Embryonic facial prominence (tissue), 1 donor: ENCODE results near the gene FAM98C.
"Not testable (repeated sequence)": the region's sequence is repeated elsewhere in the genome, so short reads cannot be mapped to it uniquely, and the experiment has no call there.

Experiments
- DNase-seq: peaks from one replicate; pipeline ENCODE4 v3.0.0-alpha.2; 2016; ENCODE audit errors: extremely low spot score

FAM98C gene

GRCh38 chr19:38395381-38396114, 7.3 kb upstream of the FAM98C start:
- no peak for DNase-seq

DNA sequence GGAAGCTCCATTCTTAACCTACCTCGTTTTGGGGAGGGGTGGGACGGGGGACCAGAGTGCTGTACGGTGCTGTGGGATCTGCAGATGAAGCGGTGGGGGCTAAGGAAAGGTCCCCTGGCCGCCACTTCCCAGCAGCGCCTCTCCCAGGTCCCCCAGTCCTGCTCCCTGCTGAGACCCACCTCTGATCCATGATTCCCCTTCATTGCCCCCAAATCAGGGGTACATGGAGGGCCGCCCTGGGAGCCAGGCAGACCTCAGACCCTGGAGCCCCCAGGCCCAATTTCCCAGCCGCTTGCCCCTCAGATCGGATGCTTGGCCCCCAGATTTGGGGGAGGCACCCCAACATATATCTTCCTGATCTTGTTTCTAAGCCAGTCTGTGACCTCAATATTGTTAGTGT, 3.8 kb upstream of the FAM98C start:
- DNase-seq = no peak

DNA sequence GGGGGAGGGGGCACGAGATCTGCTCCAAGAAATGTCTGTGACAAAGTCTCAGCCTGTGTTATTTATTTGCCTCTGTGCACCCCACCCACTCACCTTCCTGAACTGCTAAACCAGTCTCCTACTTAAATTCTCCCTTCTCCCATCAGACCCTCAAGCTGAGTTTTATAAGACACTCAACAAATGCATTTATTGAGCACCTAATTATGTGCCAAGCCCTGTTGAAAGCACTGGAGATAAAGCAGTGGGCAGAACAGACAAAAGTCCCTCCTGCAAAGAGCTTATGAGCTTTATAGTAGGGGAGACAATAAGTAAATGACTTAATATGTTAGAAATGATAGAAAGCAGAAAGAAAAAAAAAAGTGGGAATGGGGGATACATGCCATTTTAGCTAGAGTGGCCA, 3.4 kb upstream of the FAM98C start:
- DNase-seq = no peak

GRCh38 chr19:38400361-38400760, 2.5 kb upstream of the FAM98C start:
- DNase-seq = no peak

DNA sequence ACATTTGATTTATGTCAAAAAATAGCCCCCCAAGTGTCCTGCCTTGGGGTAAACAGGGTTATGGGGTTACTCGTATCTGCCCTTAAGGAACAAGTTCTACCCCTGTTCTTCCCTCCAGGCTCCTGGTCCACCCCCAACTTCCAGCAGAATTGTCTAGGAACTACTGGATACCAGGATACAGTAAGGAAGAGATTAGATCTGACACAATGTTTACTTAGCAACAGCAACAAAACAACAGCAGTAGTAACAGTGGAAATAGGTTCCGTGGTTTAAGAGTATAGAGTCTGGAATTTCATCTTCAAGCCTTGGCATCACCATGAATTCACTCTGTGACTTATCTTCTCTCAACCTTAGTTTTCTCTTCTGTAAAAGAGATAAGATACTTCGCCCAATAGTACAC, 1.7 kb upstream of the FAM98C start:
- DNase-seq = no peak

DNA sequence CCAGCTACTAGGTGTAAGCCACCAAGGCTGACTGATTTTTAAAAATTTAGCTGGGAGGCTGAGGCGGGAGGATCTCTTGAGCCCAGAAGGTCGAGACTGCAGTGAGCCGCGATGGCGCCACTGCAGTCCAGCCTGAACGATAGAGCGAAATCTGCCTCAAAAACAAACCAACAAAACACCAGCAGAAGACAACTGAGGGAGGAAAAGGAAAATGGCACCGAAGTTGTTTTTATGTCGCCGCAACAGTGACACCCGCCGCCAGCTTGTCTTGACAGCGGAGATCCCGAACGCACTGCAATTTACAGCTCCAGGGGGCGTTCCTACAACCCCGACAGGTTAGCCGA, 298 bp upstream of the FAM98C start:
- no peak for DNase-seq

DNA sequence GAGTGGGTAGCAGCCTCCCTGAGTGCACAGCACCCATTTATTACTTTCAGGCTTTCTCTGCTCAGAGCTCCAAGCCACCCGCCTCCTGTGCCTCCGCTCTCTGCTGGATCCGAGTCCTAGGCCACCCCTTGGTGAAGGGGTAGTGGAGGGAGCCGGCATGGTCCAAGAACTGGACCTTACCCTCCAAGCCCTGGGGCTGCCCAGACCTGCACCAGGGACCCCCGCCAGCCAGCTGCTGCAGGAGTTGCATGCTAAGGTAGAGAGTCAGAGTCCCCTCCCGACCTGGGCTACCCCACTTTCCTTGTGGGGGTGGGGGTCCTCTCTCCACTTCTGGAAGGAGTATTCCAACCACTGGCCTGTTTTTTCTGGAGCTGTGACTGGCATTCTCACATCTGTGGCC, 2.0 kb downstream of the FAM98C start:
- no peak for DNase-seq

- DNase-seq = no peak
Measured at GRCh38 chr19:38405276-38405675, 2.4 kb downstream of the FAM98C start.

- no peak for DNase-seq
Measured at GRCh38 chr19:38409631-38410133, 6.8 kb downstream of the FAM98C start.

DNA sequence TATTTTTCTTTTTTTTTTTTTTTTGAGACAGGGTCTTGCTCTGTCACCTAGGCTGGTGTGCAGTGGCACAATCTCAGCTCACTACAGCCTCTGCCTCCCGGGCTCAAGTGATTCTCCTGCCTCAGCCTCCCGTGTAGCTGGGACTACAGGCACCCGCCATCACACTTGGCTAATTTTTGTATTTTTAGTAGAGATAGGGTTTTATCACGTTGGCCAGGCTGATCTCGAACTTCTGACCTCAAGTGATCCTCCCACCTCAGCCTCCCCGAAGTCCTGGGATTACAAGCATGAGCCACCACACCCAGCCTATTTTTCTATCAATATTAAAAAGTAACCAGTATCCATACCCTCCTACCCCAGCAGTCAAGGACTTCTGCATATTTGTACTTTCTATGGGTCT, 7.5 kb downstream of the FAM98C start:
- DNase-seq = not testable (repeated sequence)

- DNase-seq = no peak
Measured at GRCh38 chr19:38411041-38411712, 8.3 kb downstream of the FAM98C start.

- DNase-seq = not testable (repeated sequence)
Measured at GRCh38 chr19:38411898-38412297, 9.0 kb downstream of the FAM98C start.

DNA sequence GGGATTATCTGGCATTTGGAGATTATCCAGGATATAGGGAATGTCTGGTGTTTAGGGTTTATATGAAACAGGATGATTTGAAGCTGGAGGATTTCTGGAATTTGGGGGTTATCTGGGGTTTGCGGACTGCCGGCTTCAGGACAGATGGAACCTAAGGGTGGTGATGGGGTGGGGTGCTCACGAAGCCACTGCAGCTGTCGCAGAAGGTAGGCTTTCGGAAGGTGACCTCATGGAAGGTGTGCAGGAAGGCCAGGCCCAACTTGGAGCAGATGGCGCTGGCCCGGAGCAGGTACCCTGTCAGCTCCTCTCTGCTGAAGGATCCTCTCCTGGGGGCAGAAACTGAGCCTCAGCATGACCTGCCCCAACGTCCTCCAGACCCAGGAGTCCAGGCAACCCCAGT, 9.6 kb downstream of the FAM98C start:
- DNase-seq = no peak

DNA sequence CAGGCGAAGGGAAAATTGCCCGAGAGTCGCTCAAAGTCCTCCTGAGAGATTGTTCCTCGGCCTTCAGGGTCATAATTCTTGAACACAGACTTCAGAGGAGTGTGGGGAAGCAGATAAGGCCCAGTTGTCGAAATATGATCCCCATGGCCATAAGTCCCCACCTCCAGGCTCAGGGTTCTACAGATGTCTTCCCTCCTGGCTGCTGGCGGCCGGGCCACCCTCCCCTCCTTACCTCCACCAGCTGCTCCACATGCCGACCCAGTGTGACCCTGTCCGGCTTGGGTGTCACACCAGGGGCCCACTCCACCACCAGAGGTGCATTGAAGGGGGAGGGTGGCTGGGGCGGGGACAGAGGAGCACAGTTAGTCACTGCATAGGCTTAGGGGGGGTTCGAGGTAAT, 10.1 kb downstream of the FAM98C start:
- no peak for DNase-seq

DNA sequence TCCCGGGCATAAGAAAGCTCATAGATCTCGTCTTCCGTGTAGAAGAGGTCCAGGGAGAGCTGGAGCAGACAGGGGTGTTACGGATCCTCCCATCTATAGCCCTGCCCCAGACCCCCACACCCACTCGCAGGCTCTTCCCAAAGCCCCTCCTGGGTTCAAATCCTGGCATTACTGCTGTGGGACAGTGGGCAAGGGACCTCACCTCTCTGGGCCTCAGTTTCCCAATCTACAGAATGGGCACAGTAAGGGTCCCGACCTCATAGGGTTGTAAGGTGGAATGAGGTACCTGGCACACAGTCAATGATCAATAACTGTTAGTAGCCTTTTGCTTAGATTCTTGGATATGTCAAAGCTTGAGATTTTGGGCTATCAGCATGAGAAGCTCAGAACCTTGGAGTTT, 10.5 kb downstream of the FAM98C start:
- no peak for DNase-seq

DNA sequence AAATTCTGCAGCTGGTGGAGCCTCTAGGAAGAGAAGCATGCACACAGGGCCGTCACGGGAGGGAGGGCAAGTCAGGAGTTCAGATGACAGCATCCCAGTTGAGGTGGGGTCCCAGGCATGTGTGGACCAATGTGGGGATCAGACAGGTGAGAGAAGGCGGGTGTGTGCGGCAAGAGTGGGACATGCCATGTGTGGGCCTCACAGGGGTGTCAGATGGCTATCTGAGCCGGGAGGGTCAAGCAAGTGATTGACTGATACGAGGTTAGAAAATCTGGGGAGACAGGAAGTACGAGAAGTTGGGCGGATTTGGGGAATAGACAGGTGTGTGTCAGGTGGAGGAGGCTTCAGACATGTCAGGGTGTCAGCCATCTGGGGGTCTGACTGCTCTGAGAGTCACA, 14.3 kb downstream of the FAM98C start:
- no peak for DNase-seq

DNA sequence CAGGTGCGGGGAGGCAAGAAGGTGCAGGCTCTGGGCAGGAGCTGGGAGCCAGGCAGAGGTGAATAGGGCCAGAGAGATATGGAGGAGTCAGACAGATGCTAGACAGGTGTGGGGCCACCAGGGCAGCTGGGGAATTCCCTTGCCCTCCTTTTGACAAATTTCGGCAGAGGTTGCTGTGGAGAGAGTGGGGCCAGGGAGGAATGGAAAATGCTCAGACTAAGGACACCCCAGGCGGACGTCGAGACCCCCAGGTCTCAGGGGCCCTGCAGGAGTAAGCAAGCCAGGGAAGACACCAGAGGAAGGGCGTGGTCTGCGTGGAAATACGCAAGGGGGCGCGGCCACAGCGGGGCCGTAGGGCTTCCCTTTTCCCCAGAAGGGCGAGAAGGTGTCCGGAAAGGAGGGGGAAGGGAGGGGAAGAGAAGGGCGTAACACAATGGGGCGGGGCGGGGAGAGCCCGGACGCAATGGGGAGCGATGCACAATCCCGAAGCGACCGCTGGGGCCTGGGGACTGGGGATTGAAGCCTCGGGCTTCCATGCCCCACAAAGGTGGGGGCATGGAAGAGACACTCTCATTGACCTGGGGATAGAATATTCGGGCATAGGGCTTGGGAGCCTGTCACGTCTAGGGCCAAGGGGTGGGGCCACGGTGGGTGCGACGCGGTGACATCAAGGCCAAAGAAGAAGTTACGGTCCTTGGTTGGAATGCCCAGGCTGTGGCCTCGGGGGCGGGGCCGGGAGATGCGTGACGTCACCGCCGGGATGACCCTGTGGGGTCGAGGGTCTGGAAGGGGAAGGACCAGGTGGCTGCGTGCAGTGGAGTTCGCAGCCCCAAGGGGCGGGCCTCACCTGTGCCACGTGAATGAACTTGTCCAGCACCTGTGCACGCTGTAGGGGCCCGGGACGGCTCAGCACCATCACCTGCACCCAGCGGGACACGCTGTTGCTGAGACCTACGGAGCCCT, 14.9 kb downstream of the FAM98C start:
- DNase-seq = no peak

GRCh38 chr19:38420935-38421334, 18.0 kb downstream of the FAM98C start:
- no peak for DNase-seq

- DNase-seq = no peak
Measured at GRCh38 chr19:38421856-38422255, 19.0 kb downstream of the FAM98C start.

GRCh38 chr19:38422438-38422837, 19.5 kb downstream of the FAM98C start:
- no peak for DNase-seq

DNA sequence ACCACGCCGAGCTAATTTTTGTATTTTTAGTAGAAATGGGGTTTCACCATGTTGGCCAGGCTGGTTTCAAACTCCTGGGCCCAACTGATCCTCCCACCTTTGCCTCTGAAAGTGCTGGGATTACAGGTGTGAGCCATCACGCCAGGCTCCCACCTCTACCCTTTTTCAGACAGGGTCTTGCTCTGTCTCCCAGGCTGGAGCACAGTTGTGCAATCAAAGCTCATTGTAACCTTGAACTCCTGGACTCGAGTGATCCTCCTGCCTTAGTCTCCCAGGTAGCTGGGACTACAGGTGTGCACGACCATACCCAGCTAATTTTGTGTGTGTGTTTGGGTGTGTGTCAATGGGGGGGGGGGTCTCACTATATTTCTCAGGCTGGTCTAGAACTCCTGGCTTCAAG, 21.4 kb downstream of the FAM98C start:
- no peak for DNase-seq

GRCh38 chr19:38425222-38425809, 22.4 kb downstream of the FAM98C start:
- DNase-seq = no peak
